HCT116 (cell line): ENCODE measurements around the gene HCN4. TPM values are rescaled to one million over a fixed set of nuclear protein-coding genes. Genes with fewer than 3 reads are reported as not detected.

ENCODE experiments used
- ATAC-seq: fragments of 200-7000 bp; cut with Tn5 transposase; 2 replicates; pipeline ENCODE4 v1.9.1; 2020; ENCODE audit warnings: mild to moderate bottlenecking, moderate library complexity
- BruUV-seq: library from RNA; stranded (reverse); fragments of 400-500 nt; replicated peaks from 2 replicates; lab custom pipeline; 2021; lab: Mats Ljungman, UMichigan
- CTCF ChIA-PET: fragments of 300-600 bp; sonication (Branson Sonifier 250); formaldehyde crosslinking; loops from one replicate; lab custom pipeline; 2021; ENCODE audit warnings: antibody characterized with exemption; lab: Charles Lee
- POLR2A ChIA-PET: fragments of 300-600, 350-600 bp; sonication (Branson Sonifier 250); formaldehyde crosslinking; loops from one replicate; lab custom pipeline; 2021; ENCODE audit warnings: antibody characterized with exemption; lab: Charles Lee
- RAD21 ChIA-PET, 2 experiments: fragments of 300-600 bp; sonication (Branson Sonifier 250); formaldehyde crosslinking; loops; one replicate each; lab custom pipeline; 2023; ENCODE audit warnings: low total read pairs in 2 of 2; ENCODE audit not compliant: uncharacterized antibody in 2 of 2, unreplicated experiment in 2 of 2, low non-redundant PET in 1 of 2; lab: Charles Lee
- DNase-seq: peaks from one replicate; pipeline ENCODE4 v3.0.0-alpha.2; 2010; ENCODE audit warnings: low read depth, low spot score
- H2AFZ ChIP-seq: fragments of 200-600 bp; shearing (Covaris generic), sonication (generic); 2 replicates; pipeline ENCODE4 v1.6.1; 2017; ENCODE audit warnings: low read depth, mixed run types, mixed read lengths, antibody characterized with exemption, low read length; ENCODE audit not compliant: poor library complexity, severe bottlenecking
- H3K27ac ChIP-seq: 2 replicates; pipeline ENCODE4 v1.5.1; 2012; ENCODE audit warnings: low read depth, low read length
- H3K27me3 ChIP-seq: fragments of 200-600 bp; sonication (generic); 2 replicates; pipeline ENCODE4 v1.6.1; 2016; ENCODE audit warnings: mixed run types, low read length, mixed read lengths; ENCODE audit not compliant: insufficient read depth
- H3K36me3 ChIP-seq, 2 experiments: fragments of 200-500 bp in 1 of 2; fragments of 200-600 bp in 1 of 2; sonication (Bioruptor generic) in 1 of 2; sonication (generic) in 1 of 2; 2 replicates each; pipeline versions ENCODE4 v1.5.1 to v1.6.1; 2014 to 2016; ENCODE audit warnings: low read length in 2 of 2, inconsistent platforms in 1 of 2, mixed read lengths in 1 of 2, mixed run types in 1 of 2; ENCODE audit not compliant: insufficient read depth in 2 of 2, control insufficient read depth in 1 of 2
- H3K4me1 ChIP-seq, 2 experiments: fragments of 200-600 bp in 1 of 2; sonication (generic) in 1 of 2; 2 replicates each; pipeline versions ENCODE4 v1.5.1 to v1.6.1; 2012 to 2017; ENCODE audit warnings: low read length in 2 of 2, inconsistent platforms in 1 of 2, mild to moderate bottlenecking in 1 of 2, mixed read lengths in 1 of 2, mixed run types in 1 of 2, moderate library complexity in 1 of 2; ENCODE audit not compliant: insufficient read depth in 2 of 2, control insufficient read depth in 1 of 2
- H3K4me2 ChIP-seq: fragments of 200-600 bp; sonication (generic); 2 replicates; pipeline ENCODE4 v1.6.1; 2017; ENCODE audit warnings: mixed run types, low read length, mixed read lengths
- H3K4me3 ChIP-seq, 2 experiments: fragments of 200-600 bp in 1 of 2; sonication (generic) in 1 of 2; replicated peaks in 1 of 2; 2 replicates each; pipeline ENCODE4 v1.5.1; 2011 to 2016; ENCODE audit warnings: low read length in 2 of 2, control low read depth in 1 of 2, low read depth in 1 of 2, mild to moderate bottlenecking in 1 of 2, mixed read lengths in 1 of 2, mixed run types in 1 of 2
- H3K79me2 ChIP-seq: fragments of 200-600 bp; sonication (generic); 2 replicates; pipeline ENCODE4 v1.6.1; 2017; ENCODE audit warnings: mild to moderate bottlenecking, mixed run types, low read length, moderate library complexity, mixed read lengths; ENCODE audit not compliant: insufficient read depth
- H3K9ac ChIP-seq: fragments of 200-600 bp; sonication (generic); 2 replicates; pipeline ENCODE4 v1.6.1; 2016; ENCODE audit warnings: low read length, mixed read lengths
- H3K9me2 ChIP-seq: fragments of 200-600 bp; sonication (generic), shearing (Covaris generic); 2 replicates; pipeline ENCODE4 v1.6.1; 2017; ENCODE audit warnings: mixed run types, mild to moderate bottlenecking, moderate library complexity; ENCODE audit not compliant: insufficient read depth
- H3K9me3 ChIP-seq, 2 experiments: fragments of 200-500 bp in 1 of 2; fragments of 200-600 bp in 1 of 2; sonication (Bioruptor generic) in 1 of 2; sonication (generic) in 1 of 2; 2 replicates each; pipeline ENCODE4 v1.6.1; 2014 to 2017; ENCODE audit warnings: low read length in 2 of 2, mixed read lengths in 2 of 2, inconsistent platforms in 1 of 2, low read depth in 1 of 2, mild to moderate bottlenecking in 1 of 2, mixed run types in 1 of 2, moderate library complexity in 1 of 2; ENCODE audit not compliant: control insufficient read depth in 1 of 2, insufficient read depth in 1 of 2
- H4K20me1 ChIP-seq: fragments of 200-600 bp; sonication (generic), shearing (Covaris generic); 2 replicates; pipeline ENCODE4 v1.6.1; 2017; ENCODE audit warnings: mixed run types, mild to moderate bottlenecking, moderate library complexity; ENCODE audit not compliant: insufficient read depth
- EGR1 ChIP-seq: IDR thresholded peaks from 2 replicates; pipeline ENCODE4 v1.6.1; 2012; ENCODE audit warnings: low read depth
- RAD21 ChIP-seq: IDR thresholded peaks from 2 replicates; pipeline ENCODE4 v1.6.1; 2012; ENCODE audit warnings: low read depth, mild to moderate bottlenecking
- intact Hi-C: fragments of 100-400 bp; cut with micrococcal nuclease; formaldehyde crosslinking; loops from 2 replicates; pipeline ENCODE4 v1.10.0; 2022
- total RNA-seq: library from RNA; stranded (reverse); gene quantifications from one replicate; pipeline ENCODE4 v1.2.1, GENCODE V29; 2021; ENCODE audit not compliant: unreplicated experiment
- TF ChIP-seq, protein P1 (sequence below), 3 experiments: fragments of 200-600 bp in 1 of 3; sonication (generic) in 1 of 3; IDR thresholded peaks in 2 of 3; conservative IDR thresholded peaks in 1 of 3; 2 replicates each; pipeline ENCODE4 v1.5.1; 2012 to 2017; ENCODE audit warnings: low read depth in 2 of 3, low read length in 2 of 3, antibody characterized with exemption in 1 of 3, borderline replicate concordance in 1 of 3, control low read depth in 1 of 3, mild to moderate bottlenecking in 1 of 3, mixed read lengths in 1 of 3, mixed run types in 1 of 3, moderate library complexity in 1 of 3; ENCODE audit not compliant: insufficient read depth in 1 of 3
- TF ChIP-seq, protein P2 (sequence below): IDR thresholded peaks from 2 replicates; pipeline ENCODE4 v1.6.1; 2012; ENCODE audit warnings: low read depth

HCN4 gene
- total RNA-seq, 1 experiment from 2014 or later = 1.7 TPM

DNA sequence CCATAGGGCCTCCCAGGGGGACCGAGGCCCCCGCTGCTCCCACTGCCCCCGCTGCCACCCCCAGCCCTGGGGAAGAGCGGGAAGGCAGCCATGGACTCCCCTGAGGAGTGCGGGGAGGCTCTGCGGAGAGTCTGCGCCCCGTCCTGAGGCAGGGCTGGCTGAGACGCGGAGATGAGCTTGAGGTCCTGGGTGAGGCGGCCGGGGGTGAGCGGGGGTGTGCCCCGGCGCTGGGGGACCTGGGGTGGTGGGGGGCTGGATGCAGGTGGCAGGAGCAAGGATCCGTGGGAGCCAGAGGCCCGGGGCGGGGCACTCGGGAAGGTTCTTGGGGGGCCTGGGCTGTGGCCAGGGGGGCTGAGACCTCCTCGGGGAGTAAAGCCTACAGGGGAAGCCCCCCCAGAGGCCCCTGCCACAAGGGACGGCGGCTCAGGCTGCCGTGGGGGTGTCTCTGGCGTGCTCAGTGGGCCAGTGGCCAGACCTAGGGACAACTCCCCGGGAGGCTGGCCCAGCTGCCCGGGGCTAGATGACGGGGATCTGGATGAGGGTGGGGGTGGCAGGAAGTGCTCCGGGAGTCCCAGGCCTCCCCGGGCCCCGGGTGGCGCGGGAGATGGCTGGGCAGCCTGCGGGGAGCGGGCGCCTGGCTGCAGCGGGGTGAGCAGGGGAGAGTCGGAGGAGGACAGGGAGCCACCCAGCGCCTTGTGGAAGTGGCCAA, 45.9 kb downstream of the HCN4 start:
- no TSS peak for BruUV-seq
- no peak overlapping the region for H3K4me3 ChIP-seq

More for the DNA sequence above, 45.9 kb downstream of the HCN4 start:
- ChIA-PET CTCF (no interaction called here), POLR2A (interaction anchor here (0.7 kb wide), 2 partner anchors 59 to 324 kb away, joined by 4 read pairs; no protein-coding TSS in a partner anchor), RAD21 (interaction anchor here in 1 of 2 experiments (0.6 kb wide), 2 partner anchors 242 to 583 kb away, joined by 3 to 6 read pairs; no protein-coding TSS in a partner anchor)
- intact Hi-C loops = no loop called here
- ATAC-seq (no peak), DNase-seq (no peak)
- no peak overlapping the region for H3K4me2 ChIP-seq
- H3K36me3 ChIP-seq = no peaks in the 10 kb centered on the region
- no peak overlapping the region for H3K27ac ChIP-seq
- no peak overlapping the region for H3K9ac ChIP-seq
- no peak overlapping the region for H2AFZ ChIP-seq
- H3K79me2 ChIP-seq = no peaks in the 10 kb centered on the region
- no peaks in the 10 kb centered on the region for H4K20me1 ChIP-seq
- no peaks in the 10 kb centered on the region for H3K9me3 ChIP-seq
- H3K9me2 ChIP-seq = no peaks in the 10 kb centered on the region
- TF ChIP-seq EGR1 = no peak
- TF ChIP-seq, protein P1, sequence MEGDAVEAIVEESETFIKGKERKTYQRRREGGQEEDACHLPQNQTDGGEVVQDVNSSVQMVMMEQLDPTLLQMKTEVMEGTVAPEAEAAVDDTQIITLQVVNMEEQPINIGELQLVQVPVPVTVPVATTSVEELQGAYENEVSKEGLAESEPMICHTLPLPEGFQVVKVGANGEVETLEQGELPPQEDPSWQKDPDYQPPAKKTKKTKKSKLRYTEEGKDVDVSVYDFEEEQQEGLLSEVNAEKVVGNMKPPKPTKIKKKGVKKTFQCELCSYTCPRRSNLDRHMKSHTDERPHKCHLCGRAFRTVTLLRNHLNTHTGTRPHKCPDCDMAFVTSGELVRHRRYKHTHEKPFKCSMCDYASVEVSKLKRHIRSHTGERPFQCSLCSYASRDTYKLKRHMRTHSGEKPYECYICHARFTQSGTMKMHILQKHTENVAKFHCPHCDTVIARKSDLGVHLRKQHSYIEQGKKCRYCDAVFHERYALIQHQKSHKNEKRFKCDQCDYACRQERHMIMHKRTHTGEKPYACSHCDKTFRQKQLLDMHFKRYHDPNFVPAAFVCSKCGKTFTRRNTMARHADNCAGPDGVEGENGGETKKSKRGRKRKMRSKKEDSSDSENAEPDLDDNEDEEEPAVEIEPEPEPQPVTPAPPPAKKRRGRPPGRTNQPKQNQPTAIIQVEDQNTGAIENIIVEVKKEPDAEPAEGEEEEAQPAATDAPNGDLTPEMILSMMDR (IDR thresholded peaks at IDR 0.05 in 2 of 3, conservative IDR thresholded peaks at IDR 0.05 in 1 of 3; ENCODE audit: borderline replicate concordance in 1 of 3, insufficient read depth in 1 of 3, low read depth in 2 of 3, low read length in 2 of 3) = no peak
- TF ChIP-seq, protein P2, sequence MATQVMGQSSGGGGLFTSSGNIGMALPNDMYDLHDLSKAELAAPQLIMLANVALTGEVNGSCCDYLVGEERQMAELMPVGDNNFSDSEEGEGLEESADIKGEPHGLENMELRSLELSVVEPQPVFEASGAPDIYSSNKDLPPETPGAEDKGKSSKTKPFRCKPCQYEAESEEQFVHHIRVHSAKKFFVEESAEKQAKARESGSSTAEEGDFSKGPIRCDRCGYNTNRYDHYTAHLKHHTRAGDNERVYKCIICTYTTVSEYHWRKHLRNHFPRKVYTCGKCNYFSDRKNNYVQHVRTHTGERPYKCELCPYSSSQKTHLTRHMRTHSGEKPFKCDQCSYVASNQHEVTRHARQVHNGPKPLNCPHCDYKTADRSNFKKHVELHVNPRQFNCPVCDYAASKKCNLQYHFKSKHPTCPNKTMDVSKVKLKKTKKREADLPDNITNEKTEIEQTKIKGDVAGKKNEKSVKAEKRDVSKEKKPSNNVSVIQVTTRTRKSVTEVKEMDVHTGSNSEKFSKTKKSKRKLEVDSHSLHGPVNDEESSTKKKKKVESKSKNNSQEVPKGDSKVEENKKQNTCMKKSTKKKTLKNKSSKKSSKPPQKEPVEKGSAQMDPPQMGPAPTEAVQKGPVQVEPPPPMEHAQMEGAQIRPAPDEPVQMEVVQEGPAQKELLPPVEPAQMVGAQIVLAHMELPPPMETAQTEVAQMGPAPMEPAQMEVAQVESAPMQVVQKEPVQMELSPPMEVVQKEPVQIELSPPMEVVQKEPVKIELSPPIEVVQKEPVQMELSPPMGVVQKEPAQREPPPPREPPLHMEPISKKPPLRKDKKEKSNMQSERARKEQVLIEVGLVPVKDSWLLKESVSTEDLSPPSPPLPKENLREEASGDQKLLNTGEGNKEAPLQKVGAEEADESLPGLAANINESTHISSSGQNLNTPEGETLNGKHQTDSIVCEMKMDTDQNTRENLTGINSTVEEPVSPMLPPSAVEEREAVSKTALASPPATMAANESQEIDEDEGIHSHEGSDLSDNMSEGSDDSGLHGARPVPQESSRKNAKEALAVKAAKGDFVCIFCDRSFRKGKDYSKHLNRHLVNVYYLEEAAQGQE = no peak
- no peak for TF ChIP-seq RAD21
- no peaks in the 10 kb centered on the region for H3K4me1 ChIP-seq
- no peaks in the 10 kb centered on the region for H3K27me3 ChIP-seq
